Activated CD8-positive, alpha-beta memory T cell treated with anti-CD3 and anti-CD28 coated beads for 1 hour (primary cell): ENCODE results near the gene NCOA3.
A peak's percentile ranks its signal among the peaks of the same experiment; 100 is the strongest.
"Not testable (repeated sequence)": the region's sequence is repeated elsewhere in the genome, so short reads cannot be mapped to it uniquely, and the experiment has no call there.

Source experiments
- DNase-seq, 2 donors: peaks; one replicate each; pipeline ENCODE4 v3.0.0-alpha.2; 2020; ENCODE audit warnings: low read depth in 1 of 2; ENCODE audit errors: extremely low read depth in 1 of 2

NCOA3 gene

GRCh38 chr20:47468290-47469050, 33.2 kb upstream of the NCOA3 start:
- DNase-seq = no peak

- no peak for DNase-seq
Observed at GRCh38 chr20:47475419-47476044, 26.2 kb upstream of the NCOA3 start.

GRCh38 chr20:47476452-47476851, 25.2 kb upstream of the NCOA3 start:
- no peak for DNase-seq

DNA sequence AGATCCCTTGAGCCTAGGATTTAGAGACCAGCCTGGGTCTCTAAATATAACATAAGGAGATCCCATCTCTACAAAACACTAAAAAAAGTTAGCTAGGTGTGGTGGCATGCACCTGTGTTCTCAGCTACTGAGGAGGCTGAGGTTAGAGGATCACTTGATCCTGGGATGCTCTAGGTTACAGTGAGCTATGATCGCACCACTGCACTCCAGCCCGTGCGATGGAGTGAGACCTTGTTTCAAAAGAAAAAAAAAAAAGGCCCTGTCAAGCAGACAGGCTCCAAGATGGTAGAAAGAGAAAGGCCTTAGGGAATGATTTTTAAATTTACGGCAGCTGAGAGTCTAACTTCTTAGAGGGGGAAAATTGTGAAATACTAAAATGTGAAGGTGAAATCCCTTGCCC, 22.6 kb upstream of the NCOA3 start:
- DNase-seq = no peak

GRCh38 chr20:47479506-47479905, 22.2 kb upstream of the NCOA3 start:
- no peak for DNase-seq

DNA sequence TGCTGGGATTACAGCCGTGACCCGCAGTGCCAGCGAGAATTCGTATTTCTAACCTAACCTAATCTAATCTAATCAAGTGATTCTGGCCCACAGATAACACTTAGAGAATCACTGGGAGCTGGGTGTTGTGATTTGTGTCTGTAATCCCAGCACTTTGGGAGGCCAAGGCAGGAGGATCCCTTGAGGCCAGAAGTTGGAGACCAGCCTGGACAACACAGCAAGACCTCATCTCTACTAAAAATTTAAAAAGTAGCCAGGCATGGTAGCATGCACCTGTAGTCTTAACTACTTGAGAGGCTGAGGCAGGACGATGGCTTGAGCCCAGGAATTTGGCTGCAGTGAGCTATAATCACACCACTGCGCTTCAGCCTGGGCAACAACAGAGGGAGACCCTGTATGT, 21.4 kb upstream of the NCOA3 start:
- no peak for DNase-seq

DNA sequence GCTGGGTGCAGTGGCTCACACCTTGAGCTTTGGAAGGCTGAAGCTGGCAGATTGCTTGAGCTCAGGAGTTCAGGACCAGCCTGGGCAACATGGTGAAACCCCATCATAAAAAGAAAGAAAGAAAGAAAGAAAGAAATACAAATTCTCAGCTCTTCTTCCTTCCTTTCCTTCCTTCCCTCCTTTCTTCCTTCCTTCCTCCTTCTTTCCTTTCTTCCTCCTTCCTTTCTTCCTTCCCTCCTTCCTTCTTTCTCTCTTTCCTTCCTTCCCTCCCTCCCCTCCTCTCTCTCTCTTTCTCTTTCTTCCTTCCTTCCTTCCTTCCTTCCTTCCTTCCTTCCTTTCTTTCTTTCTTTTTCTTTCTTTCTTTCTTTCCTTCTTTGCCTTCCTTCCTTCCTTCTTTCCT, 21.0 kb upstream of the NCOA3 start:
- no peak for DNase-seq

DNA sequence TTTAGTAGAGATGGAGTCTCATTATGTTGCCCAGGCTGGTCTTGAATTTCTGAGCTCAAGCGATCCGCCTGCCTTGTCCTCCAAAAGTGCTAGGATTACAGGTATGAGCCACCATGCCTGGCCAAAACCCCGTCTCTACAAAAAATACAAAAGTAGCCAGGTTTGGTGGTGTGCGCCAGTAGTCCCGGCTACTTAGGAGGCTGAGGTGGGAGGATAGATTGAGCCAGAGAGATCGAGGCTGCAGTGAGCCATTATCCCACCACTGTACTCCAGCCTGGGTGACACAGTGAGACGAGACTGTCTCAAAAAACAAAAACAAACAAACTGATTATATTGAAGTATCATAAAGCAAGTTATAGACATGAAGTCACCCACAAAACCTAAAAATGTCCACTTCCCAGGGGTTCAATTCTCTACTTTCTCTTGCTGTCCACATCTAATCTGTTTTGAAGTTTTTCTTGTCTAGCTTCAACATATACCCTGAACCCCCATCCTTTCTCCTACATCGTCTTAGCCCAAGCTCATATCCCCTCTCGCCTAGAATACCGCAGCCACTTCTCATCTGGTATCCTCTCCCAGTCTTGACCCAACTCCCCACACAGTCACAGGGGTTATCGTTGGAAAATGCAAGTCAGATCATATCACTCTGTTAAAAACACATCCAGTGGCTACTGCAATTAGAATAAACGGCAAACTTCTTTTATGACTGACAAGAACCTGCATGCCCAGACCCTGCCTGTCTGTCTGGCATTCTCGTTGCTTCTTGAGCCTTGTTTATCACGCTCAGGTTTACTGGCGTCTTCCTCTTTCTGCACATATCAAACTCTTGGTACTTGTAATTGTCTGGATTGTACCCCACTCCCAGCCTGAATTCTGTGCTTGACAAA, 20.1 kb upstream of the NCOA3 start:
- DNase-seq = no peak

DNA sequence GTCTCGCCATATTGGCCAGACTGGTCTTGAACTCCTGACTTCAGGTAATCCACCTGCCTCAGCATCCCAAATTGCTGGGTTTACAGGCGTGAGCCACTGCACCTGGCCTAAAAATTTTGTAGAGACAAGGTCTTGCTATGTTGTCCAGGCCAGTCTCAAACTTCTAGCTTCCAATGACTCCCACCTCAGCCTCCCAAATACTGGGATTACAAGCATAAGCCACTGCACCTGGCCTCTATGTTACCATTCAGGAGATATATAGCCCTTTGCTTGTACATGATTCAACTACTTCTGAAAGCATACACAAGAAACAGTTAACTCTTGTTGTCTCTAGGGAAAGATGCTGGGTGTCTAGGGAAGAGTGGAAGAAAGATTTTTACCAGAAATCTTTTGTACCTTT, 19.0 kb upstream of the NCOA3 start:
- no peak for DNase-seq

DNA sequence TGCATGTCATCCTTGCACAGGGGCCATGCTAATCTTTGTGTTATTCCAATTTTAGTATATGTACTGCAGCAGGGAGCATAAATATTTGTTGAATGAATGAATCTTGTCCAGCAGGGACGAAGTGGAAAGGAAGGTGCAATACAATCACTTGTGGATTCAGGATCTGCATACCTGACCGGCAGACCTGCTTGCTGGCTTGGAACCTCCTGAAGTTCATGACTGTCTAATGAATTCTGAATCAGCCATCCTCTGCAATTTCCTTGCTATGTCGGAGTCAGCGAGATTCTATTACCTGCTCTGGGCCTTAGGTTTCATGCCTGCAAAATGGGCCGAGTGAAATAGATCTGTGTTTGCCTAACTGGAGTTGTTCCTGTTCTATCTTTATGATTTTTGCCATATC, 17.4 kb upstream of the NCOA3 start:
- DNase-seq = no peak

GRCh38 chr20:47487175-47487917, 14.3 kb upstream of the NCOA3 start:
- peak in 1 of 2 donors; percentile 17 for DNase-seq

- DNase-seq = no peak
Observed at GRCh38 chr20:47489448-47489872, 12.2 kb upstream of the NCOA3 start.

- DNase-seq = no peak
Observed at GRCh38 chr20:47490795-47491194, 10.9 kb upstream of the NCOA3 start.

DNA sequence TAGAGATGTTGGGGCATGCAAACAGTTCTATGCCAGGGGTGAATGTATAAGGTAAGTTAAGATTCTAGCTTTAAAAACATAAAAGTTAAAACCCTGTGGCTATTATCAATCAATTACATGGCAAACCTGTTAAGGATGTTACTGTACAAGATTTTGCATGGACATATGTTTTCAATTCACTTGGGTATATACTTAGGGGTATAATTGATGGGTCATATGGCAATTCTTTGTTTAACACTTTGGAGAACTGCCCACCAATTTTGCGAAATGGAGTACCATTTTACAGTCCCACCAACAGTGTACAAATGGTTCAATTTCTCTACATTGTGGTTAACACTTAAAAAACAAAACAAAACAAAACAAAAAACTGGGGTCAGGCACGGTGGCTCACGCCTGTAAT, 9.4 kb upstream of the NCOA3 start:
- DNase-seq = no peak

DNA sequence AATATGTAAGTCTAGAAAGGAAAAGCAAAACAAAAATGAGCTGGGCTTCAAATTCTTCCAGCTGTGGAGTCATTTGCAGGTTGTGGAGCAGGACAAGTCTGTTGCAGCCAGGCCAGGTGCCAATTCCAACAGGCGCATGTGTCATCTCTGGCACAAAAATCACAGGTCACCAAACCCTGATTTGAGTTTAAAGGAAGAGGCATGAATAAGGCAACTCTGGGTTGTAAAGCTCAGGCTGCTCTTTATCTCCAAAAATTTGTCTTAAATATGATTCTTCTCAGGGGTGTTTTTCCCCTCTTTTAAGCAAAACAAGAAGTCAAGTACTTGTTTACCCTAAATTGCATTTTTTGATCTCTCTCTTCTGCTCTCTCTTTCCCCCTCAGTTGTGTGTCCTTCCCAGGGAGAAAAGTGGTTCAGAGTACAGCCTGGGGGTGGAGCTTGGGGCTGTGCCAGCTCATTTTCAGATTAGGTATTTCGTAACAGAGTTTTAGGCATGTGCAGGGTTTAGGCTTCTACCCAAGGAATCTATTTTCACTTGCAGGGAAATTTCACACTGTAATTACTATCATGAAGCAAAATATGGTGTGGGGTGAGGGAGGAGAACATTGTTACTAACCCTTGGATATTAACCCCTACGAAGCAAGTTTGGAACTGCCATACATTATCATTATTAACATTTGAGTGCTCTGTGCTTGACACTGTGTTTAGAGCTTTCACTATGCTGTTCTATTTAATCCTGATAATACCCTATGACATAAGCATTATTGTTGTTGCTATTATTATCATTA, 8.3 kb upstream of the NCOA3 start:
- DNase-seq = peak in 1 of 2 donors; percentile 27

DNA sequence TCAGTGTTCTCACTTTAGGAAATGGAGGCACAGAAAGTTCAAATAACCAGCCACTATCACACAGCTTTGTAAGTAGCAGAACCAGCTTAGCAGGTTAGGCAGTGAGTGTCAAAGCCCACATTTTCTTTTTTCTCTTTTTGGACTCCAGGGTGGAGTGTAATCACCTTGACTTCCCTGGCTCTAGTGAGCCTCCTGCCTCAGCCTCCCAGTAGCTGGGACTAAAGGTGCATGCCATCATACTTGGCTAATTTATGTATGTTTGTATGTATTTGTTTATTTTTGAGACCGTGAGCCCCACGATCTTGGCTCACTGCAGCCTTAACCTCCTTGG, 7.8 kb upstream of the NCOA3 start:
- DNase-seq = no peak

DNA sequence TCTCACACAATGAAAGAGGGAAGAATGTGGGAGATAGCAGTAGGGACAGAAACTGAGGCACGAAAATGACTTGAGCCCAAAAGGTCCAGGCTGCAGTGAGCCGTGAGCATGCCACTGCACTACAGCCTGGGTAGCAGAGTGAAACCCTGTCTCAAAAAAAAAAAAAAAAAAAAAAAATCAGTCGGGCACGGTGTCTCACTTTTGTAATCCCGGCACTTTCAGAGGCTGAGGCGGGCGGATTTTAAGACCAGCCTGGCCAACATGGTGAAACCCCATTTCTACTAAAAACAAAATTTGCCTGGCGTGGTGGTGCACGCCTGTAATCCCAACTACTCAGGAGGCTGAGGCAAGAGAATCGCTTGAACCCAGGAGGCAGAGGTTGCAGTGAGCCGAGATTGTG, 7.1 kb upstream of the NCOA3 start:
- DNase-seq = not testable (repeated sequence)

DNA sequence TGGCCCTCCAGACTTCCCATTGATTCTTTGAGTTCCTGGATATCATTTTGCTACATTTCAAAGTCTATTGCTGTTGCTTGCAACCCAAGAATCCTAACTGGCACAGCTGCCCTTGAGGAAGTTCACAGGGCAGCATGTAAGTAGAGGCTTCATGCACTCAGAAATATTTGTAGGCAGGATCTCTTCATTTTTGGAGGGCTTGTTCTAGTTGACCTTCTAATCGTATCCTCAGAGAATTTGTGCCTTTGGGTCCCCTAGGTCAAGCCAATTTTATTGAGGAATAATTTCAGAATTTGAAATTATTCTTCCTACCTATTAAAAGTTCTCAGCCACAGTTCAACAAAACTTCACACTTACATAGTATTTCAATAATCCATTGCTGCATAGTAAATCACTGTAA, 5.6 kb upstream of the NCOA3 start:
- DNase-seq = no peak

DNA sequence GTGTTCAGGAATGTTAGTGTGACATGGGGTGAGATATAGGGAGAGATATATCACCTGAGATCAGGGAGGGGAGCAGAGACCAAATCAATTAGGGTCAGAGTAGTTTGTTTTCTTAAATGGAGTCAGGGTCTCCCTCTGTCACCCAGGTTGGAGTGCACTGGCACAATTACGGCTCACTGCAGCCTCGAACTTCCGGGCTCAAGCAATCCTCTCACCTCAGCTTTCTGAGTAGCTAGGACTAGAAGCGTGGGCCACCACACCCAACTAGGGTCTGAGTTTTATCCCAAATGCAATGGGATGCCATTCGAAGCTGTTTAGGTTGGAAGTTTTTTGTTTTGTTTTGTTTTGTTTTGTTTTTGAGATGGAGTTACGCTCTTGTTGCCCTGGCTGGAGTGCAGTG, 3.1 kb upstream of the NCOA3 start:
- DNase-seq = no peak

- DNase-seq = no peak
Observed at GRCh38 chr20:47499053-47499452, 2.6 kb upstream of the NCOA3 start.
